NCI-H2196 treated with DMSO at 0.1 percent for 48 hours (cell line): ENCODE measurements around the gene UFSP2.
"Not testable (repeated sequence)": the region's sequence is repeated elsewhere in the genome, so short reads cannot be mapped to it uniquely, and the experiment has no call there.

Experiments used
- DNase-seq: peaks from one replicate; lab custom pipeline; 2025; ENCODE audit not compliant: unreplicated experiment; lab: John Stamatoyannopoulos, UW

The UFSP2 gene

GRCh38 chr4:185384930-185385331, 40.8 kb downstream of the UFSP2 start:
- DNase-seq, result no peak

GRCh38 chr4:185384061-185384460, 41.7 kb downstream of the UFSP2 start:
- DNase-seq, result no peak

- no peak for DNase-seq
Measured at GRCh38 chr4:185383451-185383850, 42.3 kb downstream of the UFSP2 start.

- DNase-seq, result no peak
Measured at GRCh38 chr4:185382754-185383153, 43.0 kb downstream of the UFSP2 start.

- no peak for DNase-seq
Measured at GRCh38 chr4:185381288-185382196, 44.2 kb downstream of the UFSP2 start.

GRCh38 chr4:185380320-185380719, 45.4 kb downstream of the UFSP2 start:
- no peak for DNase-seq

GRCh38 chr4:185379326-185380295, 46.2 kb downstream of the UFSP2 start:
- DNase-seq, result no peak

- DNase-seq, result no peak
Measured at GRCh38 chr4:185378264-185378663, 47.5 kb downstream of the UFSP2 start.

- no peak for DNase-seq
Measured at GRCh38 chr4:185374573-185374972, 51.2 kb downstream of the UFSP2 start.

- no peak for DNase-seq
Measured at GRCh38 chr4:185374027-185374426, 51.7 kb downstream of the UFSP2 start.

- no peak for DNase-seq
Measured at GRCh38 chr4:185371702-185372101, 54.1 kb downstream of the UFSP2 start.

GRCh38 chr4:185370268-185370949, 55.4 kb downstream of the UFSP2 start:
- DNase-seq, result no peak

- DNase-seq, result no peak
Measured at GRCh38 chr4:185369731-185370130, 56.0 kb downstream of the UFSP2 start.

GRCh38 chr4:185364886-185365285, 60.9 kb downstream of the UFSP2 start:
- DNase-seq, result no peak

GRCh38 chr4:185363251-185363650, 62.5 kb downstream of the UFSP2 start:
- DNase-seq, result no peak

- not testable (repeated sequence) for DNase-seq
Measured at GRCh38 chr4:185362570-185362969, 63.2 kb downstream of the UFSP2 start.

- no peak for DNase-seq
Measured at GRCh38 chr4:185361872-185362271, 63.9 kb downstream of the UFSP2 start.

- DNase-seq, result no peak
Measured at GRCh38 chr4:185359767-185360446, 65.9 kb downstream of the UFSP2 start.

GRCh38 chr4:185358959-185359358, 66.8 kb downstream of the UFSP2 start:
- no peak for DNase-seq

- DNase-seq, result no peak
Measured at GRCh38 chr4:185358514-185358913, 67.2 kb downstream of the UFSP2 start.
